GM23338 (cell line): ENCODE measurements around the gene TLCD3B. TPM values are rescaled to one million over a fixed set of nuclear protein-coding genes. Genes with fewer than 3 reads are reported as not detected.

Experiments
- ATAC-seq: fragments of 200-7000 bp; cut with Tn5 transposase; 3 replicates; pipeline ENCODE4 v1.9.1; 2020
- DNase-seq: peaks from one replicate; pipeline ENCODE4 v3.0.0-alpha.2; 2015; ENCODE audit warnings: low spot score
- H2AFZ ChIP-seq: fragments of 200-600 bp; sonication (generic); 2 replicates; pipeline ENCODE4 v1.8.0; 2016; ENCODE audit warnings: antibody characterized with exemption, mild to moderate bottlenecking, moderate library complexity
- H3F3A ChIP-seq: fragments of 200-600 bp; sonication (generic); replicated peaks from 2 replicates; pipeline ENCODE4 v1.8.0; 2017; ENCODE audit warnings: antibody characterized with exemption, mixed run types, low read depth
- H3K27ac ChIP-seq: fragments of 200-600 bp; sonication (generic); 2 replicates; pipeline ENCODE4 v1.6.1; 2016; ENCODE audit warnings: low read depth
- H3K27me3 ChIP-seq: fragments of 200-600 bp; sonication (generic); 2 replicates; pipeline ENCODE4 v1.8.0; 2016; ENCODE audit warnings: mild to moderate bottlenecking, mixed run types, moderate library complexity; ENCODE audit not compliant: insufficient read depth
- H3K36me3 ChIP-seq: fragments of 200-600 bp; sonication (generic); 2 replicates; pipeline ENCODE4 v1.8.0; 2016; ENCODE audit warnings: mild to moderate bottlenecking; ENCODE audit not compliant: insufficient read depth
- H3K4me1 ChIP-seq: fragments of 200-600 bp; sonication (generic); 2 replicates; pipeline ENCODE4 v1.8.0; 2016; ENCODE audit warnings: mild to moderate bottlenecking, moderate library complexity; ENCODE audit not compliant: insufficient read depth
- H3K4me2 ChIP-seq: fragments of 200-600 bp; sonication (generic); 2 replicates; pipeline ENCODE4 v1.7.1; 2017; ENCODE audit warnings: mixed run types
- H3K4me3 ChIP-seq: fragments of 200-600 bp; sonication (generic); 2 replicates; pipeline ENCODE4 v1.6.1; 2016; ENCODE audit warnings: mixed run types
- H3K79me2 ChIP-seq: fragments of 200-600 bp; sonication (generic); replicated peaks from 2 replicates; pipeline ENCODE4 v1.8.0; 2017; ENCODE audit warnings: mild to moderate bottlenecking; ENCODE audit not compliant: insufficient read depth
- H3K9me2 ChIP-seq: fragments of 200-600 bp; sonication (generic); 2 replicates; pipeline ENCODE4 v1.8.0; 2017; ENCODE audit not compliant: insufficient read depth
- H4K20me1 ChIP-seq: fragments of 200-600 bp; sonication (generic); replicated peaks from 2 replicates; pipeline ENCODE4 v1.8.0; 2017; ENCODE audit warnings: mild to moderate bottlenecking; ENCODE audit not compliant: insufficient read depth
- H3K27ac Mint-ChIP-seq: 2 replicates; pipeline ENCODE4 v1.8.0; 2020; ENCODE audit warnings: inconsistent platforms, mild to moderate bottlenecking, moderate library complexity, mixed read lengths
- H3K27me3 Mint-ChIP-seq: 3 replicates; pipeline ENCODE4 v1.8.0; 2022; ENCODE audit warnings: low read depth, mild to moderate bottlenecking, moderate library complexity, mixed read lengths, inconsistent platforms; ENCODE audit not compliant: insufficient read depth, poor library complexity
- H3K36me3 Mint-ChIP-seq: 3 replicates; pipeline ENCODE4 v1.8.0; 2021; ENCODE audit warnings: low read depth, mild to moderate bottlenecking, inconsistent platforms, moderate library complexity, mixed read lengths
- H3K4me1 Mint-ChIP-seq: 3 replicates; pipeline ENCODE4 v1.8.0; 2020; ENCODE audit warnings: mild to moderate bottlenecking, inconsistent platforms, mixed read lengths
- H3K4me3 Mint-ChIP-seq: 3 replicates; pipeline ENCODE4 v1.8.0; 2021; ENCODE audit warnings: moderate library complexity, mild to moderate bottlenecking, inconsistent platforms, mixed read lengths
- H3K9me3 Mint-ChIP-seq: 3 replicates; pipeline ENCODE4 v1.8.0; 2020; ENCODE audit warnings: moderate library complexity, mild to moderate bottlenecking, inconsistent platforms, mixed read lengths
- CREB1 ChIP-seq: fragments of 250-450 bp; sonication (Bioruptor Pico); IDR thresholded peaks from 2 replicates; pipeline ENCODE4 v1.5.0; 2020; ENCODE audit warnings: low read depth, mild to moderate bottlenecking, moderate library complexity
- CTCF ChIP-seq, 2 experiments: fragments of 200-600 bp in 1 of 2; sonication (generic) in 1 of 2; conservative IDR thresholded peaks; 2 replicates each; pipeline versions ENCODE4 v1.5.1 to v1.6.1; 2016 to 2017; ENCODE audit warnings: antibody characterized with exemption in 2 of 2, low read depth in 2 of 2, mild to moderate bottlenecking in 2 of 2, moderate library complexity in 1 of 2
- ETS1 ChIP-seq: IDR thresholded peaks from 2 replicates; pipeline ENCODE4 v1.6.1; 2016; ENCODE audit warnings: antibody characterized with exemption
- EZH2 ChIP-seq: fragments of 200-600 bp; sonication (generic); IDR thresholded peaks from one replicate; pipeline ENCODE4 v1.8.0; 2017; ENCODE audit warnings: antibody characterized with exemption, mild to moderate bottlenecking, low read depth; ENCODE audit not compliant: unreplicated experiment
- EZH2phosphoT487 ChIP-seq: fragments of 200-600 bp; sonication (generic); IDR thresholded peaks from one replicate; pipeline ENCODE4 v1.8.1; 2018; ENCODE audit warnings: antibody characterized with exemption; ENCODE audit not compliant: unreplicated experiment
- JUNB ChIP-seq: IDR thresholded peaks from one replicate; pipeline ENCODE4 v1.6.1; 2016; ENCODE audit warnings: antibody characterized with exemption; ENCODE audit not compliant: unreplicated experiment
- NANOG ChIP-seq: IDR thresholded peaks from 2 replicates; pipeline ENCODE4 v1.6.1; 2016; ENCODE audit warnings: antibody characterized with exemption, borderline replicate concordance
- POLR2AphosphoS5 ChIP-seq: IDR thresholded peaks from 2 replicates; pipeline ENCODE4 v1.6.1; 2016; ENCODE audit warnings: antibody characterized with exemption, low read depth
- REST ChIP-seq: IDR thresholded peaks from one replicate; pipeline ENCODE4 v1.6.1; 2018; ENCODE audit warnings: antibody characterized with exemption; ENCODE audit not compliant: unreplicated experiment
- STAT1 ChIP-seq: IDR thresholded peaks from one replicate; pipeline ENCODE4 v1.6.1; 2016; ENCODE audit warnings: antibody characterized with exemption; ENCODE audit not compliant: unreplicated experiment
- ZNF114 ChIP-seq: fragments of 250-450 bp; sonication (Bioruptor Pico); IDR thresholded peaks from 2 replicates; pipeline ENCODE4 v1.5.0; 2020; ENCODE audit warnings: mild to moderate bottlenecking, moderate library complexity
- ZNF331 ChIP-seq: fragments of 250-450 bp; sonication (Bioruptor Pico); IDR thresholded peaks from 2 replicates; pipeline ENCODE4 v1.5.0; 2020; ENCODE audit warnings: low read depth, mild to moderate bottlenecking, moderate library complexity
- ZNF462 ChIP-seq: fragments of 250-450 bp; sonication (Bioruptor Pico); IDR thresholded peaks from 2 replicates; pipeline ENCODE4 v1.5.0; 2020; ENCODE audit warnings: mild to moderate bottlenecking, moderate library complexity
- polyA plus RNA-seq: library from polyadenylated mRNA; unstranded; fragments of >200 nt; fragmentation: Nextera tagmentation; extraction: Ambion mirVana; gene quantifications from 2 replicates; pipeline ENCODE4 v1.2.1, GENCODE V29; 2016
- total RNA-seq: library from RNA; depleted of rRNA; stranded (reverse); fragments of >200 nt; shearing (Covaris generic); gene quantifications from 2 replicates; pipeline ENCODE4 v1.2.3, GENCODE V29; 2014

The TLCD3B gene
- total and polyA plus RNA-seq, 2 experiments from 2014 or later, result 14.2 to 37.4 TPM

- Histone ChIP-seq H3K4me1 (peaks cover 8% of the 10 kb centered on the region; the same call in 1 of the 2 replicates), H3K4me3 (no peak overlapping the region), H2AFZ (no peak overlapping the region), H3K4me2 (no peak overlapping the region), H3F3A (0 out of 2 replicates have a peak, but pooled peaks cover 2% of the 10 kb centered on the region), H4K20me1 (no peaks in the 10 kb centered on the region), H3K27ac (no peak overlapping the region), H3K27me3 (peaks cover 21% of the 10 kb centered on the region), H3K9me2 (no peaks in the 10 kb centered on the region), H3K79me2 (no peaks in the 10 kb centered on the region), H3K36me3 (no peaks in the 10 kb centered on the region)
- DNase-seq (no peak), ATAC-seq (no peak)
- Mint-ChIP-seq H3K27me3 (peaks cover 34% of the 10 kb centered on the region), H3K36me3 (peaks cover 13% of the 10 kb centered on the region; the same call in 2 of the 3 replicates), H3K4me3 (no peak overlapping the region), H3K9me3 (no peaks in the 10 kb centered on the region), H3K4me1 (peaks cover 38% of the 10 kb centered on the region), H3K27ac (peak overlapping the region; percentile 40; the same call in 1 of the 2 replicates)
- TF ChIP-seq EZH2 (no peak), EZH2phosphoT487 (no peak), NANOG (no peak), ETS1 (no peak), REST (no peak), JUNB (no peak), ZNF114 (CRISPR knock-in tag) (no peak), ZNF331 (CRISPR knock-in tag) (no peak), ZNF462 (no peak), POLR2AphosphoS5 (no peak), STAT1 (no peak), CREB1 (no peak), CTCF (conservative IDR thresholded peaks at IDR 0.05; ENCODE audit: low read depth in 2 of 2) (no peak)
These were observed 24.3 kb downstream of the TLCD3B start for GRCh38 chr16:30006659-30007377.
